GM12878 (cell line): ENCODE results near the gene RNU1-2.

Experiments used
- BACH1 ChIP-seq: fragments of 450-650 bp; IDR thresholded peaks from 2 replicates; pipeline ENCODE4 v1.6.1; 2017; ENCODE audit warnings: mild to moderate bottlenecking, borderline replicate concordance
- CTCF ChIP-seq, 3 experiments: IDR thresholded peaks in 2 of 3; conservative IDR thresholded peaks in 1 of 3; 2 replicates each; pipeline ENCODE4 v1.5.1; 2011; ENCODE audit warnings: low read depth in 3 of 3, low read length in 3 of 3, mild to moderate bottlenecking in 3 of 3, control low read depth in 2 of 3, moderate library complexity in 2 of 3, inconsistent platforms in 1 of 3, mixed read lengths in 1 of 3; ENCODE audit not compliant: control insufficient read depth in 2 of 3, insufficient read depth in 1 of 3; ENCODE audit errors: extremely low read depth in 1 of 3
- EP300 ChIP-seq, 2 experiments: fragments of 150-350 bp in 1 of 2; IDR thresholded peaks; 2 replicates each; pipeline ENCODE4 v1.6.1; 2011 to 2012; ENCODE audit warnings: low read depth in 2 of 2, low read length in 2 of 2, borderline replicate concordance in 1 of 2, improper control_type of control experiment in 1 of 2, inconsistent platforms in 1 of 2; ENCODE audit not compliant: control insufficient read depth in 1 of 2
- EZH2 ChIP-seq: IDR thresholded peaks from 2 replicates; pipeline ENCODE4 v1.6.1; 2012; ENCODE audit warnings: low read depth, mild to moderate bottlenecking, control low read depth, inconsistent platforms, low read length, borderline replicate concordance; ENCODE audit not compliant: control insufficient read depth
- HDAC2 ChIP-seq: fragments of 200-600 bp; sonication (generic); IDR thresholded peaks from 2 replicates; pipeline ENCODE4 v1.6.1; 2017
- POLR2AphosphoS5 ChIP-seq: IDR thresholded peaks from 2 replicates; pipeline ENCODE4 v1.6.1; 2011; ENCODE audit warnings: mild to moderate bottlenecking, low read length, inconsistent platforms
- RAD21 ChIP-seq: IDR thresholded peaks from 2 replicates; pipeline ENCODE4 v1.6.1; 2011; ENCODE audit warnings: mild to moderate bottlenecking, low read depth, low read length, moderate library complexity; ENCODE audit not compliant: insufficient read depth
- RAD51 ChIP-seq: fragments of 450-650 bp; IDR thresholded peaks from 2 replicates; pipeline ENCODE4 v1.6.1; 2016; ENCODE audit warnings: moderate library complexity, mild to moderate bottlenecking, inconsistent platforms
- REST ChIP-seq: IDR thresholded peaks from 2 replicates; pipeline ENCODE4 v1.6.1; 2012; ENCODE audit warnings: mild to moderate bottlenecking, low read depth, low read length
- SMC3 ChIP-seq: IDR thresholded peaks from 2 replicates; pipeline ENCODE4 v1.6.1; 2011; ENCODE audit warnings: low read length, improper control_type of control experiment, borderline replicate concordance
- SPI1 ChIP-seq: IDR thresholded peaks from 2 replicates; pipeline ENCODE4 v1.6.1; 2011; ENCODE audit warnings: low read depth, mild to moderate bottlenecking, low read length, moderate library complexity, borderline replicate concordance; ENCODE audit not compliant: insufficient read depth
- ZBED1 ChIP-seq: IDR thresholded peaks from 2 replicates; pipeline ENCODE4 v1.6.1; 2016; ENCODE audit warnings: borderline replicate concordance

GRCh38 chr1:16915627-16915973, 19.8 kb downstream of the RNU1-2 start:
- TF ChIP-seq EP300 (IDR thresholded peaks at IDR 0.05; ENCODE audit: borderline replicate concordance in 1 of 2, control insufficient read depth in 1 of 2, low read depth in 2 of 2, low read length in 2 of 2) (no peak), HDAC2 (no peak), RAD51 (no peak), BACH1 (no peak), POLR2AphosphoS5 (no peak), CTCF (IDR thresholded peaks at IDR 0.05 in 2 of 3, conservative IDR thresholded peaks at IDR 0.05 in 1 of 3; ENCODE audit: control insufficient read depth in 2 of 3, extremely low read depth in 1 of 3, insufficient read depth in 1 of 3, low read depth in 3 of 3, low read length in 3 of 3) (no peak), EZH2 (no peak), ZBED1 (no peak), REST (no peak), SPI1 (no peak), RAD21 (no peak), SMC3 (no peak)
